ENCODE measurements around the gene PRLHR. TPM values are rescaled to one million over a fixed set of nuclear protein-coding genes. Genes with fewer than 3 reads are reported as not detected.

Gene PRLHR
- total RNA-seq, 6 experiments from 2014 or later, result not detected

- no peak overlapping the region for H3K4me3 Mint-ChIP-seq
- H3K27me3 Mint-ChIP-seq (ENCODE audit: insufficient read depth), result peaks cover 17% of the 10 kb centered on the region
- no peak overlapping the region for H3K27ac Mint-ChIP-seq
- no peak for DNase-seq
- H3K9me3 Mint-ChIP-seq, result no peaks in the 10 kb centered on the region
- TF ChIP-seq, protein P1, sequence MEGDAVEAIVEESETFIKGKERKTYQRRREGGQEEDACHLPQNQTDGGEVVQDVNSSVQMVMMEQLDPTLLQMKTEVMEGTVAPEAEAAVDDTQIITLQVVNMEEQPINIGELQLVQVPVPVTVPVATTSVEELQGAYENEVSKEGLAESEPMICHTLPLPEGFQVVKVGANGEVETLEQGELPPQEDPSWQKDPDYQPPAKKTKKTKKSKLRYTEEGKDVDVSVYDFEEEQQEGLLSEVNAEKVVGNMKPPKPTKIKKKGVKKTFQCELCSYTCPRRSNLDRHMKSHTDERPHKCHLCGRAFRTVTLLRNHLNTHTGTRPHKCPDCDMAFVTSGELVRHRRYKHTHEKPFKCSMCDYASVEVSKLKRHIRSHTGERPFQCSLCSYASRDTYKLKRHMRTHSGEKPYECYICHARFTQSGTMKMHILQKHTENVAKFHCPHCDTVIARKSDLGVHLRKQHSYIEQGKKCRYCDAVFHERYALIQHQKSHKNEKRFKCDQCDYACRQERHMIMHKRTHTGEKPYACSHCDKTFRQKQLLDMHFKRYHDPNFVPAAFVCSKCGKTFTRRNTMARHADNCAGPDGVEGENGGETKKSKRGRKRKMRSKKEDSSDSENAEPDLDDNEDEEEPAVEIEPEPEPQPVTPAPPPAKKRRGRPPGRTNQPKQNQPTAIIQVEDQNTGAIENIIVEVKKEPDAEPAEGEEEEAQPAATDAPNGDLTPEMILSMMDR (IDR thresholded peaks at IDR 0.05), result no peak
- peaks cover 29% of the 10 kb centered on the region for H3K4me1 Mint-ChIP-seq (ENCODE audit: low read depth)
- no peaks in the 10 kb centered on the region for H3K36me3 Mint-ChIP-seq (ENCODE audit: low read depth)
Observed at GRCh38 chr10:118582511-118582910, 12.9 kb downstream of the PRLHR start.

- DNase-seq, result no peak
- Mint-ChIP-seq H3K9me3 (no peaks in the 10 kb centered on the region), H3K4me1 (ENCODE audit: low read depth) (peaks cover 29% of the 10 kb centered on the region), H3K4me3 (no peak overlapping the region), H3K27me3 (ENCODE audit: insufficient read depth) (peaks cover 21% of the 10 kb centered on the region), H3K27ac (no peak overlapping the region), H3K36me3 (ENCODE audit: low read depth) (no peaks in the 10 kb centered on the region)
- TF ChIP-seq, protein P1 (IDR thresholded peaks at IDR 0.05), result no peak
Observed at GRCh38 chr10:118581340-118581739, 14.1 kb downstream of the PRLHR start.

DNA sequence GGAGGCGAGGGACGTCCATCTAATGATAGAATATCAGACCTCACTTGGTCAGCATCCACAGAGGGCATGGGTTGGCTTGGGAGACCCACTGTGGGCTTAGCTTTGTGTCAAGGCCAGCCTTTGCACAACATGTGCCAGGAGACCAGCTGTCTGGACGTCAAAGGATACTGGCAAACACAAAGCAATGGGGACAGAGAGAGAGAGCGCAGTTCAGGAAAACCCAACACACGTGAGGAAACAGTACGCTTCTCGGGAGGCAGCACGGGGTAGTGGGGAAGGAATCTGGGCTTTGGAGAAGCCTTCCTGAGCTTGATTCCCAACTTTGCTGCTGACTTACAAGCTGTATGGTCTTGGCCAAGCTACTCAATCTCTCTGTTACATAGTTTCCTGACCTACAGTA, 14.7 kb downstream of the PRLHR start:
- TF ChIP-seq, protein P1 (IDR thresholded peaks at IDR 0.05), result no peak
- peaks cover 21% of the 10 kb centered on the region for H3K27me3 Mint-ChIP-seq (ENCODE audit: insufficient read depth)
- H3K9me3 Mint-ChIP-seq, result no peaks in the 10 kb centered on the region

GRCh38 chr10:118573512-118573911, 21.9 kb downstream of the PRLHR start:
- no peak overlapping the region for H3K4me3 Mint-ChIP-seq
- H3K4me1 Mint-ChIP-seq (ENCODE audit: low read depth), result peaks cover 24% of the 10 kb centered on the region
- TF ChIP-seq, protein P1 (IDR thresholded peaks at IDR 0.05), result no peak
- peaks cover 30% of the 10 kb centered on the region for H3K27me3 Mint-ChIP-seq (ENCODE audit: insufficient read depth)
- H3K9me3 Mint-ChIP-seq, result no peaks in the 10 kb centered on the region
- no peak for DNase-seq
- H3K27ac Mint-ChIP-seq, result no peak overlapping the region
- H3K36me3 Mint-ChIP-seq (ENCODE audit: low read depth), result no peaks in the 10 kb centered on the region

More for the DNA sequence above, 14.7 kb downstream of the PRLHR start:
- H3K36me3 Mint-ChIP-seq (ENCODE audit: low read depth), result no peaks in the 10 kb centered on the region
- no peak overlapping the region for H3K4me3 Mint-ChIP-seq
- no peak for DNase-seq
- H3K4me1 Mint-ChIP-seq (ENCODE audit: low read depth), result peaks cover 24% of the 10 kb centered on the region
- H3K27ac Mint-ChIP-seq, result no peak overlapping the region

- Mint-ChIP-seq H3K4me1 (ENCODE audit: low read depth) (peaks cover 26% of the 10 kb centered on the region), H3K27ac (no peak overlapping the region), H3K36me3 (ENCODE audit: low read depth) (no peaks in the 10 kb centered on the region), H3K27me3 (ENCODE audit: insufficient read depth) (peaks cover 22% of the 10 kb centered on the region), H3K9me3 (no peaks in the 10 kb centered on the region), H3K4me3 (no peak overlapping the region)
- TF ChIP-seq, protein P1 (IDR thresholded peaks at IDR 0.05), result no peak
- no peak for DNase-seq
Observed at GRCh38 chr10:118572256-118573041, 23.0 kb downstream of the PRLHR start.

All from HFFc6 (cell line).